NCI-H510A (cell line): ENCODE data around the gene RPSA.
"Not testable (repeated sequence)": the region's sequence is repeated elsewhere in the genome, so short reads cannot be mapped to it uniquely, and the experiment has no call there.

Experiments
- DNase-seq: peaks from one replicate; lab custom pipeline; 2025; lab: John Stamatoyannopoulos, UW

The RPSA gene

DNA sequence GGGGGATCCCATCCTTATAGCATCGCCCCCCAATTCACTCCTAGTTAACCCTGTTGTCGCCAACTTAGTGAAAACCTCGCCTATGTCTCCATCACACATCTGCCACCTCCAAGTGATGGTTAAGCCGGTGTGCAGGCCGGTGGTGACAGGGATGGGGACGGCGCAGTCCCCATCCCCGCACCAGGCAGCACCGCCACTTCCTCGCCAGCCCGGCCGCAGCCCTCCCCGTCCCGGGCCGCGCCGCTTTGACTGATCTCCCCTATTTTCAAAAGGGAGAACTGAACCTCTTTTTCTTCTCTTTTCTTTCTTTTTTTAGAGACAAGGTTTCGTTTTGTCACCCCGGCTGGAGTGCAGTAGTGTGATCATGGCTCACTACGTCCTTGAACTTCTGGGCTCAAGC, 49.6 kb downstream of the RPSA start:
- no peak for DNase-seq

DNA sequence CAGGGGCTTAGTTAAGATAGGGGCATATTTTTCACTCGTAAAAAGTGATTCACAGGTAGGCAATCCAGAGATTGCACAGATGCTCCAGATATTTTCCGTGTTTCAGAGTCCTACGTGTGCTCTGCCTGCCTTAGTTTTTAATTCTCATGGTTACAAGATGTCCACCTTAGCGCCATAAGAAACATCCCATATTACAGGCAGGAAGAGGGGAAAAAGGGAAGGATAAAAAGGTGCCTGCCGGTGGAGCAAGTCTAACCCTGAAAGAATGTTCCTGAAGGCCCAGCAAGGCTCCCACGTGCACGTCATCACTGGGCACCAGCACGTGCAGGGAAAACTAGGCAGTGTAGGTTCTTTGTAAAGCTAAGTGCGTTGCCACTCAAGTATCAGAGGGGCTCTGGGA, 50.8 kb downstream of the RPSA start:
- DNase-seq, result no peak

DNA sequence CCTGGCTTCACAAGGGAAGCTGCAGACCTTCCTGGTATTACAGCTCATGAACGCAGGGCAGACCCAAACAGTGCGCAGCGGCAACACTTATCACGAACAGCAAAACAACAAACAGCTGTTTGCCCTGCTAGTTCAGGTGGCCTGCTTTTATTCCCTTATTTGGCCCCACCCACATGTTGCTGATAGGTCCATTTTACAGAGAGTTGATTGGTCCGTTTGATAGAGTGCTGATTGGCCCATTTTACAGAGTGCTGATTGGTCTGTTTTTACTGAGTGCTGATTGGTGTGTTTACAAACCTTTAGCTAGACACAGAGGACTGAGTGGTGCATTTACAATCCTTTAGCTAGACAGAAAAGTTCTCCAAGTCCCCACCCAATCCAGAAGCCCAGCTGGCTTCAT, 52.1 kb downstream of the RPSA start:
- not testable (repeated sequence) for DNase-seq

DNA sequence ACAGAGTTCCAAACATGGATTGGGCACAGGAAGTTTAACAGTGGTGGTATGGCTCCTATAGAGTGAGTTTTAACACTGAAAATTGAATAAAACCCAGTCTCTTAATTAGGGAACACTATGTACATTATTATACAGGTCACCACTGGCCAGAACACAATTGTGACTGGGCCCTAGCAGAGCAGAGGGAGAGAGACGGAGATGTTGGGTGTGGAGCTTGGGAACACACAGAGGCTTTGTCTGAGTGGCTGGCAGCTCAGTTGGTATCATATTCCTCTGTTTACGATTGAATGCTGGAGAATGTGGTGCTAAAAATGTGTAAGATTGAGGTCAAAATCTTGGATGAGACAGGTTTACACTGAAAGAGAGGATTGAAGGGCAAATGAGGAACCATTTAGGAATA, 54.2 kb downstream of the RPSA start:
- no peak for DNase-seq
